K562 (cell line): ENCODE results near the gene BCAS1. TPM values are rescaled to one million over a fixed set of nuclear protein-coding genes. Genes with fewer than 3 reads are reported as not detected.

Source experiments
- ATAC-seq: fragments of 200-7000 bp; cut with Tn5 transposase; 3 replicates; pipeline ENCODE4 v1.9.1; 2020; ENCODE audit warnings: moderate library complexity
- BruUV-seq: library from RNA; stranded (reverse); fragments of 400-500 nt; replicated peaks from 2 replicates; lab custom pipeline; 2021; lab: Mats Ljungman, UMichigan
- CTCF ChIA-PET: fragments of 300-600 bp; formaldehyde crosslinking; extraction: SDS; loops from one replicate; lab custom pipeline; 2021; ENCODE audit warnings: low intra/inter-chr PET ratio; lab: Yijun Ruan, JAX
- POLR2A ChIA-PET: fragments of 300-600, 350-650 bp; sonication (Branson Sonifier 250); formaldehyde crosslinking; extraction: SDS; loops from one replicate; lab custom pipeline; 2021; ENCODE audit warnings: antibody characterized with exemption, inconsistent platforms; lab: Yijun Ruan, JAX
- DNase-seq, 4 experiments: peaks; one replicate each; pipeline versions ENCODE4 v3.0.0 to v3.0.0-alpha.2; 2011 to 2018; ENCODE audit warnings: low spot score in 3 of 4, mixed read lengths in 3 of 4; ENCODE audit errors: extremely low read depth in 1 of 4
- FAIRE-seq: peaks from 2 replicates; lab custom pipeline; 2011; peaks lifted over from hg19 to GRCh38; lab: Jason Lieb, UNC
- H2AFZ ChIP-seq: 2 replicates; pipeline ENCODE4 v1.6.0; 2011; ENCODE audit warnings: low read depth, low read length, control low read depth, inconsistent platforms
- H3K27ac ChIP-seq: fragments of 200-600 bp; 3 replicates; pipeline ENCODE4 v1.8.0; 2011; ENCODE audit warnings: low read depth, mild to moderate bottlenecking, control low read depth, inconsistent platforms, low read length, moderate library complexity, mixed read lengths; ENCODE audit errors: extremely low read depth
- H3K27me3 ChIP-seq, 2 experiments: fragments of 300-600 bp in 1 of 2; 2 replicates in 1 of 2; 3 replicates in 1 of 2; pipeline versions ENCODE4 v1.6.0 to v1.8.0; 2011; ENCODE audit warnings: inconsistent platforms in 2 of 2, low read length in 2 of 2, mild to moderate bottlenecking in 1 of 2, mixed read lengths in 1 of 2, moderate library complexity in 1 of 2; ENCODE audit not compliant: control insufficient read depth in 2 of 2, insufficient read depth in 2 of 2
- H3K36me3 ChIP-seq: fragments of 300-600 bp; 3 replicates; pipeline ENCODE4 v1.8.0; 2011; ENCODE audit warnings: mild to moderate bottlenecking, low read length, inconsistent platforms; ENCODE audit not compliant: control insufficient read depth, insufficient read depth
- H3K4me1 ChIP-seq, 2 experiments: fragments of 200-600 bp in 1 of 2; replicated peaks in 1 of 2; 2 replicates in 1 of 2; 3 replicates in 1 of 2; pipeline versions ENCODE4 v1.5.1 to v1.8.0; 2011; ENCODE audit warnings: inconsistent platforms in 2 of 2, low read length in 2 of 2, mild to moderate bottlenecking in 1 of 2, mixed read lengths in 1 of 2, moderate library complexity in 1 of 2; ENCODE audit not compliant: control insufficient read depth in 2 of 2, insufficient read depth in 2 of 2
- H3K4me2 ChIP-seq: 2 replicates; pipeline ENCODE4 v1.6.1; 2011; ENCODE audit warnings: low read length, control low read depth, inconsistent platforms, mixed read lengths; ENCODE audit not compliant: insufficient read depth
- H3K4me3 ChIP-seq: fragments of 200-600 bp; sonication (generic), shearing (Covaris generic); 2 replicates; pipeline ENCODE4 v1.5.1; 2016; ENCODE audit warnings: control low read depth, inconsistent platforms
- H3K79me2 ChIP-seq: fragments of 200-600 bp; 3 replicates; pipeline ENCODE4 v1.8.0; 2011; ENCODE audit warnings: low read length, inconsistent platforms; ENCODE audit not compliant: control insufficient read depth, insufficient read depth
- H3K9ac ChIP-seq, 2 experiments: 2 replicates each; pipeline versions ENCODE4 v1.6.0 to v1.6.1; 2011; ENCODE audit warnings: low read depth in 2 of 2, low read length in 2 of 2, control low read depth in 1 of 2, inconsistent platforms in 1 of 2, mild to moderate bottlenecking in 1 of 2, mixed read lengths in 1 of 2; ENCODE audit not compliant: insufficient read depth in 1 of 2
- H3K9me1 ChIP-seq: one replicate; pipeline ENCODE4 v1.6.0; 2011; ENCODE audit warnings: inconsistent platforms, mild to moderate bottlenecking, low read length, moderate library complexity; ENCODE audit not compliant: control insufficient read depth, insufficient read depth
- H3K9me3 ChIP-seq: replicated peaks from 2 replicates; pipeline ENCODE4 v1.5.1; 2011; ENCODE audit warnings: low read depth, low read length, inconsistent platforms; ENCODE audit not compliant: control insufficient read depth, insufficient read depth
- H4K20me1 ChIP-seq: replicated peaks from 2 replicates; pipeline ENCODE4 v1.6.1; 2011; ENCODE audit warnings: low read length, inconsistent platforms, mixed read lengths; ENCODE audit not compliant: control insufficient read depth, insufficient read depth
- CTBP1 ChIP-seq: fragments of 450-650 bp; IDR thresholded peaks from 2 replicates; pipeline ENCODE4 v1.6.1; 2016; ENCODE audit warnings: borderline replicate concordance
- FOXK2 ChIP-seq, 2 experiments: fragments of 450-650 bp; IDR thresholded peaks in 1 of 2; conservative IDR thresholded peaks in 1 of 2; 2 replicates each; pipeline ENCODE4 v1.6.1; 2016; ENCODE audit warnings: low read depth in 2 of 2, mild to moderate bottlenecking in 1 of 2
- GTF2E2 ChIP-seq: fragments of 200-800 bp; sonication (Bioruptor generic); IDR thresholded peaks from 2 replicates; pipeline ENCODE4 v1.6.1; 2016; ENCODE audit warnings: missing genetic modification characterization, missing compliant biosample characterization
- HDAC8 ChIP-seq: fragments of 450-650 bp; IDR thresholded peaks from 2 replicates; pipeline ENCODE4 v1.6.1; 2016; ENCODE audit warnings: mild to moderate bottlenecking, missing genetic modification characterization, moderate library complexity, missing compliant biosample characterization
- MCM7 ChIP-seq, 2 experiments: fragments of 450-650 bp; IDR thresholded peaks; 2 replicates each; pipeline ENCODE4 v1.6.1; 2016 to 2018
- ZBTB11 ChIP-seq, 3 experiments: fragments of 200-800 bp in 1 of 3; fragments of 250-450 bp in 1 of 3; fragments of 450-650 bp in 1 of 3; sonication (Bioruptor Pico) in 1 of 3; sonication (Bioruptor generic) in 1 of 3; formaldehyde crosslinking in 1 of 3; IDR thresholded peaks; 2 replicates each; pipeline versions ENCODE4 v1.6.1 to v1.8.0; 2016 to 2022; ENCODE audit warnings: mild to moderate bottlenecking in 2 of 3, missing genetic modification characterization in 2 of 3, missing compliant biosample characterization in 1 of 3, moderate library complexity in 1 of 3
- WGBS: fragments of 100-300 bp; shearing (Covaris generic); methylation state at CpG from one replicate; pipeline ENCODE4 v1.1.6; 2016; ENCODE audit warnings: low coverage, mixed read lengths; ENCODE audit not compliant: insufficient coverage; ENCODE audit errors: missing lambda C conversion rate; 5-methylcytosine and 5-hydroxymethylcytosine counted together
- in situ Hi-C: fragments of 300-500 bp; cut with MboI; formaldehyde crosslinking; loops from 4 replicates; pipeline ENCODE4 v1.15.0; 2018; ENCODE audit warnings: inconsistent platforms, mixed read lengths
- intact Hi-C: fragments of 100-400 bp; cut with micrococcal nuclease; formaldehyde crosslinking; loops from 2 replicates; pipeline ENCODE4 v1.14.2; 2022
- polyA plus RNA-seq, 8 experiments: library from polyadenylated mRNA; depleted of rRNA in 4 of 8; stranded (reverse) in 5 of 8; unstranded in 3 of 8; fragments of >200 nt; fragmentation: Nextera tagmentation in 2 of 8; fragmentation: Illumina TruSeq in 1 of 8; extraction: Ambion mirVana in 2 of 8; extraction: Trizol in 1 of 8; gene quantifications; 2 replicates each; pipeline versions ENCODE4 v1.2.1 to v1.2.3, GENCODE V29; 2011 to 2014; ENCODE audit warnings: inconsistent platforms in 1 of 8, missing spikeins in 1 of 8
- total RNA-seq, 7 experiments: library from RNA; depleted of rRNA in 6 of 7; stranded (reverse); fragments of >200 nt in 6 of 7; fragmentation: Illumina TruSeq in 2 of 7; extraction: Trizol in 2 of 7; gene quantifications; 2 replicates each; pipeline versions ENCODE4 v1.2.1 to v1.2.3, GENCODE V29; 2011 to 2021; ENCODE audit warnings: low replicate concordance in 1 of 7

BCAS1 gene
- total and polyA plus RNA-seq, 9 of the 15 experiments (the other 6 are each of a cell fraction or from before 2014, with no cell fraction given), result 0.18 to 2.3 (median 0.93) TPM

DNA sequence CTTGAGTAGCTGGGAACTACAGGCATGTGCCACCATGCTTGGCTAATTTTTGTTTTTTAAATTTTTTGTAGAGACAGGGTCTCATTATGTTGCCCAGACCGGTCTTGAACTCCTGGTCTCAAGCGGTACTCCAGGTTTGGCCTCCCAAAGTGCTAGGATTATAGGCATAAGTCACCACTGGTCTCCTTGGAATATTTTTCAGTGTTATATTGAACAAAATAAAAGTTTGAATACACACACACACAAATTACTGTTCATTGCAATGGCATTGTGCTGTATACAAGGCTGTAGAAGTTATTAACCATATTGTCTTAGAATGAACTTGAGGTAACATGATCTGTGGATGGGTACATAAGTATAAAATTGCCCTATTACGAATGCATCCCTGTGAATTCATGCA, 166.1 kb downstream of the BCAS1 start:
- Histone ChIP-seq H3K79me2 (no peaks in the 10 kb centered on the region), H3K4me2 (no peak overlapping the region), H3K4me1 (peaks cover 12 to 34% of the 10 kb centered on the region in 2 experiments; a peak in 4 of 5 replicates), H3K9ac (no peak overlapping the region), H3K27me3 (no peaks in the 10 kb centered on the region), H3K9me1 (no peaks in the 10 kb centered on the region), H3K9me3 (no peaks in the 10 kb centered on the region), H3K36me3 (no peaks in the 10 kb centered on the region), H3K4me3 (no peak overlapping the region), H4K20me1 (no peaks in the 10 kb centered on the region), H2AFZ (no peak overlapping the region), H3K27ac (no peak overlapping the region)
- CTCF ChIA-PET, result no interaction called here
- in situ Hi-C loops (no loop called here), intact Hi-C loops (no loop called here)
- BruUV-seq, result no TSS peak
- ATAC-seq, result no peak
- no peak for FAIRE-seq
- WGBS, result 77% methylated on average over 3 of the region's 3 CpGs
- POLR2A ChIA-PET, result no interaction called here
- no peak for DNase-seq
- TF ChIP-seq MCM7 (IDR thresholded peaks at IDR 0.05), result no peak
- no peak for TF ChIP-seq FOXK2 (conservative IDR thresholded peaks at IDR 0.05 in 1 of 2, IDR thresholded peaks at IDR 0.05 in 1 of 2; ENCODE audit: low read depth in 2 of 2)
- peak in 1 of 3 experiments; percentile 92; a peak in 2 of 6 replicates for TF ChIP-seq ZBTB11 (CRISPR knock-in tag; IDR thresholded peaks at IDR 0.05)
- no peak for TF ChIP-seq CTBP1
- no peak for TF ChIP-seq GTF2E2 (tag)
- no peak for TF ChIP-seq HDAC8
